GM18507 (cell line): ENCODE results near the gene S100A11.
A peak's percentile ranks its signal among the peaks of the same experiment; 100 is the strongest.

Source experiments
- DNase-seq: peaks from one replicate; pipeline ENCODE4 v3.0.0; 2011; ENCODE audit warnings: low read depth; ENCODE audit not compliant: insufficient read length; ENCODE audit errors: extremely low spot score
- FAIRE-seq: peaks from 2 replicates; lab custom pipeline; 2011; peaks lifted over from hg19 to GRCh38; lab: Jason Lieb, UNC

The S100A11 gene

GRCh38 chr1:152043870-152044269 is 7.1 kb upstream of the S100A11 start:
- FAIRE-seq: no peak
- DNase-seq: no peak

- FAIRE-seq (no peak), DNase-seq (no peak)
Observed at GRCh38 chr1:152042030-152042429, 5.2 kb upstream of the S100A11 start.

- DNase-seq (no peak), FAIRE-seq (no peak)
Observed at GRCh38 chr1:152039886-152040285, 3.1 kb upstream of the S100A11 start.

- no peak for FAIRE-seq
- no peak for DNase-seq
Observed at GRCh38 chr1:152039461-152039860, 2.7 kb upstream of the S100A11 start.

GRCh38 chr1:152038871-152039270 is 2.1 kb upstream of the S100A11 start:
- DNase-seq (no peak), FAIRE-seq (no peak)

- no peak for FAIRE-seq
Observed at GRCh38 chr1:152035539-152036266, 1.1 kb downstream of the S100A11 start.

GRCh38 chr1:152034654-152035538 is 1.9 kb downstream of the S100A11 start:
- FAIRE-seq (peak; percentile 78), DNase-seq (peak; percentile 46)

More at GRCh38 chr1:152035539-152036266, 1.1 kb downstream of the S100A11 start:
- DNase-seq: no peak

GRCh38 chr1:152034324-152034653 is 2.5 kb downstream of the S100A11 start:
- no peak for DNase-seq

GRCh38 chr1:152029929-152030211 is 6.9 kb downstream of the S100A11 start:
- no peak for FAIRE-seq
- DNase-seq: no peak

More at GRCh38 chr1:152034324-152034653, 2.5 kb downstream of the S100A11 start:
- no peak for FAIRE-seq

GRCh38 chr1:152029144-152029928 is 7.5 kb downstream of the S100A11 start:
- FAIRE-seq: no peak
- DNase-seq: no peak

GRCh38 chr1:152026895-152027294 is 9.9 kb downstream of the S100A11 start:
- DNase-seq: no peak
- no peak for FAIRE-seq

- no peak for FAIRE-seq
- DNase-seq: no peak
Observed at GRCh38 chr1:152024223-152024622, 12.6 kb downstream of the S100A11 start.

GRCh38 chr1:152023221-152023620 is 13.6 kb downstream of the S100A11 start:
- FAIRE-seq (no peak), DNase-seq (no peak)

GRCh38 chr1:152022474-152022873 is 14.3 kb downstream of the S100A11 start:
- DNase-seq (no peak), FAIRE-seq (no peak)

GRCh38 chr1:152021569-152021968 is 15.2 kb downstream of the S100A11 start:
- no peak for FAIRE-seq
- no peak for DNase-seq

GRCh38 chr1:152020849-152021248 is 16.0 kb downstream of the S100A11 start:
- DNase-seq: no peak
- FAIRE-seq: no peak

- no peak for FAIRE-seq
- DNase-seq: no peak
Observed at GRCh38 chr1:152018537-152018936, 18.3 kb downstream of the S100A11 start.

GRCh38 chr1:152015766-152016165 is 21.0 kb downstream of the S100A11 start:
- DNase-seq (no peak), FAIRE-seq (no peak)

GRCh38 chr1:152014943-152015342 is 21.9 kb downstream of the S100A11 start:
- DNase-seq (no peak), FAIRE-seq (no peak)

GRCh38 chr1:152013664-152014237 is 23.1 kb downstream of the S100A11 start:
- DNase-seq (no peak), FAIRE-seq (peak; percentile 73)
